H54 (cell line): ENCODE data around the gene JAKMIP1.

ENCODE experiments used
- DNase-seq: peaks from one replicate; pipeline ENCODE4 v3.0.0; 2011; ENCODE audit warnings: low spot score, mixed read lengths; ENCODE audit not compliant: insufficient read length
- FAIRE-seq: peaks from 3 replicates; lab custom pipeline; 2011; peaks lifted over from hg19 to GRCh38; lab: Jason Lieb, UNC
- POLR2A ChIP-seq: IDR thresholded peaks from 2 replicates; pipeline ENCODE4 v1.6.1; 2011; ENCODE audit warnings: low read depth, mild to moderate bottlenecking, low read length

Gene JAKMIP1

GRCh38 chr4:6038711-6039110 lies 161.6 kb downstream of the JAKMIP1 start:
- TF ChIP-seq POLR2A, result no peak
- FAIRE-seq (no peak), DNase-seq (no peak)

DNA sequence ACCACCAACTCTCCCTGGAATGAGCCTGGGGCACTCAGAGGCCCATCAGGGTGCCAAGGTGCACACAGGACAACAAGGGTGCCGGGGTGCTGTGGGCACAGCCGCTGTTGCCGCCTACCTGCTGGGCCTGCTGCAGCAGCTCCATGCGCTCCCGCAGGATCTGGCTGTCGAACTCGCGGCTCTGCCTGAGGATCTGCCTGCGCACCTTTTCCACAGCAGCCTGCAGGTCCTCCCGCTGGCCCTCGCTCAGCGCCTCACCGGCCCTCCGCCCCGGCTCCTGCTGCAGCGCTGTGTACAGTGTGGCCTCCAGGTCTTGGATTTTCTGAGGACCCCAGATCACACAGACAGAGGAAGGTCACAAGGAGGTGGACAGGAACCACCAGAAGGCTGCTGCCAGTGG lies 164.6 kb downstream of the JAKMIP1 start:
- no peak for TF ChIP-seq POLR2A
- FAIRE-seq (no peak), DNase-seq (no peak)

- no peak for FAIRE-seq
- TF ChIP-seq POLR2A, result no peak
- DNase-seq, result no peak
Observed at GRCh38 chr4:6033381-6033780, 167.0 kb downstream of the JAKMIP1 start.

DNA sequence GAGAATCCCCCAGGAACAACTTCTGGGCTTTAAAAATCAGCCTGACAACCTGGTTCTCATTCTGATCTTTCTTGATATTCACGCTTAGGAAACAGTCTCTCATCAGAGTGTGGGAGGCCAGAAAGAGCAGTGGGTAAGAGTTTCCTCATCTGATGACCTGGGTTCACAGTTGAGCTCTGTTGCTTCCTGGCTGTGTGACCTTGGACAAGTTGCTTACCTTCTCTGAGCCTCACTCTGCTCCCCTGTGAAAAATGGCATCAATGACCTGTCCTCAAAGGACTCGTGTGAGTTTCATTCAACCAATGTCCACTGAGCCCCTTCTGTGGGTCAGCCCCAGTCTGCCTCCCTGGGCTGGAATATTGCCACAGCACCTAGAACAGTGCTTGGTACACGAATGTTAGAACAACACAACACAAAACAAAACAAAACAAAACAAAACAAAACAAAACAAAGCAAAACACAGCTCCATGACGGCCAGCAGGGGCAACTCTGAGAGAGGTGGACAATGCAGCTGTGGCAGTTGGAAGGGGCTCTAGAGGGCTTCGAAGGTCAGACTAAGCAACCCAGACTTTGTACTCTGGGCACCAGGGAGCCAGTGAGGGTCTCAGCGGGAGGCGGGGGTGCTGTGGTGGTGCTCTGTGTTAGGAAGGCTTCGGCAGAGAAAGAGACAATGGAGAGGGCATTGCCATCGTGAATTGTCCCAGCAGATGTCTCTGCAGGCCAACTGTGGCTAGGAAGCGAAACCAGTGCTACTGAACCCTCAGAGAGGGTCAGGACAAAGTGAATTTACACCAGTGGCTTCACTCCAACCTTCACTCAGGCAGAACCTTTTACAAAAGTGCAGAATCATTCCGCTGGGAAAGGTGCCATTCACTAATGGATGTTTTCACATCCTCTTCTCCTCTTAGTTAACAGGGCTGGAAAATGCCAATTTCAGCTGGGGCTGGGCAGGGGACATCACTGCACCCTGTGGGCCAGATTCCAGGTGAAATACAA lies 167.8 kb downstream of the JAKMIP1 start:
- no peak for TF ChIP-seq POLR2A
- DNase-seq (no peak), FAIRE-seq (no peak)

GRCh38 chr4:6031846-6032245 lies 168.5 kb downstream of the JAKMIP1 start:
- no peak for TF ChIP-seq POLR2A
- DNase-seq (no peak), FAIRE-seq (no peak)

- no peak for DNase-seq
- no peak for FAIRE-seq
- no peak for TF ChIP-seq POLR2A
Observed at GRCh38 chr4:6030679-6031078, 169.7 kb downstream of the JAKMIP1 start.

GRCh38 chr4:6029254-6029653 lies 171.1 kb downstream of the JAKMIP1 start:
- FAIRE-seq, result no peak
- no peak for TF ChIP-seq POLR2A
- DNase-seq, result no peak

- no peak for TF ChIP-seq POLR2A
- FAIRE-seq (no peak), DNase-seq (no peak)
Observed at GRCh38 chr4:6028168-6028567, 172.2 kb downstream of the JAKMIP1 start.

DNA sequence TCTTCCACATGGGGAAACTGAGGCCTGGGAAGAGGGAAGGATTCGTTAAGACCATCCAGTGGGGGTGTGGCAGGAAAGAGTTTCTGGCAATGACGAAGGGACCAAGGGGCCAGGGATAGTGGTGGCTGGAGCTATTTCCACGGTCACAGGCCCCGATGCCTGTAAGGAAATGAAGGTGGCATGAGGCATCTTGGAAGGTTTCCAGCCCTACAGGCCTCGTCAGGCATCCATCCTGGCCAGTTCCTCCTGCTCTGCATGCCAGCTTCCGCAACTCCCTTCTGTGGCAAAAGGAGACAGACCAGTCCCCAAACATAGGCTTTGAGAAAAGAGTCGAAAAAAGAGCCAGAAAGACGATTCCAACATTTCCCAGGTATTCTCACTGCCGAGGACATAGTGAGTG lies 173.0 kb downstream of the JAKMIP1 start:
- FAIRE-seq (no peak), DNase-seq (no peak)
- TF ChIP-seq POLR2A, result no peak

- DNase-seq (no peak), FAIRE-seq (no peak)
- no peak for TF ChIP-seq POLR2A
Observed at GRCh38 chr4:6024313-6024960, 175.9 kb downstream of the JAKMIP1 start.

GRCh38 chr4:6023731-6024130 lies 176.6 kb downstream of the JAKMIP1 start:
- no peak for TF ChIP-seq POLR2A
- FAIRE-seq, result no peak
- DNase-seq, result no peak

- no peak for TF ChIP-seq POLR2A
- DNase-seq (no peak), FAIRE-seq (no peak)
Observed at GRCh38 chr4:6022607-6023288, 177.6 kb downstream of the JAKMIP1 start.

DNA sequence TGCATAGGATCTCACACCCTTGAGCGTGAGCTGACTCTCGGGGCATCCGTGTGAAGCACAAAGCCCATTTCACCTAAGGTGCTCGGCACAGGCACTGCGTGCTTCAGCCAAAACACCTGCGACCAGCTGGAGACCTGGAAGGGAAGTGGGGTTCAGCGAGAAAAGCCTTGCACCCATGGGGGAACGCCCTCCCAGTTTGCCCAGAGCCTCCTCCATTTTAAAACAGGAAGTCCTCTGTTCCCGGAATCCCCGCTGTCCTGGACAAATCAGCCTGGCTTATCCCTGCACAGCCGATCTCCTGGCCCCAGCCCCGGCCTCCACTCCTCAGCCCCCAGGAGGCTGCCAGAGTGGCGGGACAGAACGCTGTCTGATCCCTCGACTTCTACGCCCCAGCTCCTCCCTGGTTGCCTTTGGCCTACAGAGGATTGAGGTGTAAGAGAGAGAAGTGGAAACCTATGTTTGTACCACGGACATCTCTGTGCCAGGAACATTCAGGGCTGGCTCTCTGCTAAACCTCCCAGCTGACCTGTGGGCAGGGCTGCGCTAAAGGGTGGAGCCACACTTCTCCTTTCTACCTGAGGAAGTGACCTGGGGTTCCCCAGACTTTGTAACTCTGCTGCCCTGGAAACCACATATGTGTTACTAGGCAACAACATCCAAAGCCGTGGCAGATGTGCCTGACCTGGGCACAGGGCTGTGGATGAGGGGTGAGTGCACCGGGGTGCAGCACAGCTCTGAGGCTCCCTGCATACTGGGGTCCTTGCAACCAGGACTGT lies 178.3 kb downstream of the JAKMIP1 start:
- no peak for TF ChIP-seq POLR2A
- DNase-seq (no peak), FAIRE-seq (no peak)
